ENCODE data around the gene HOXB7. TPM values are rescaled to one million over a fixed set of nuclear protein-coding genes. Genes with fewer than 3 reads are reported as not detected.

The HOXB7 gene
- total RNA-seq, 2 donors from 2014 or later, result 0.82 TPM; not detected in 1

DNA sequence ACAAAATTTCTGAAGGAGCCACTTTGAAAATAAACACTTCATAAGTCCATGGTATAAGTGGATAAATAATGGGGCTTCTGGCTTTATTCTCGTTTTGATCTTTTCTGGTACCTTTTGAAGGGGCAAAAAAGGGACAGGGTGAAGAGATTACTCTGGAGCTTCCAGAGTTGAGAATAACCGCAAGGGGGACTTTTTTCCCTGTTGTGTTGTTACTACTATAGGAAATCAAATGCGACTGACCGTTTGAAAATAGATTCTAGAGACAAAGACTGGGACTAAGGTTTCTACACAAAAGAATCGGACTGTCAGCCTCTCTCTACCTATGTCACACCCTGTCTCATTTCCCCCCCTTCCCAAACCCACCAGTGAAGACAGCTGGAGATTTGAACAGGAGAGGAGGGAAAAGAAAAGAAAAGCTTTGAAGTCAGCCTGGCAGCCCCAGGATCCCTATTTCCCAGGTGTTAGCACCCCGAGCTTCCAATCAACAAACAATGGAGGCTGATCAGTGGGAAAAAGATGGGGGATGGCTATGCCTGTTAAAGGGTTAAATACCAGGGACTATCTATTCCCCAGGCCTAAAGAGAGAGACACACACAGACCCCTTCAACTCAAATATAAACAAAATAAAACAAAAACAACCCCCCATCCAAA, 41.0 kb downstream of the HOXB7 start:
- peaks cover 10% of the 10 kb centered on the region for H3K4me1 Mint-ChIP-seq
- DNase-seq (no peak), ATAC-seq (no peak)
- H3K4me3 Mint-ChIP-seq, result no peak overlapping the region
- H3K36me3 Mint-ChIP-seq (ENCODE audit: low read depth), result peaks cover 3% of the 10 kb centered on the region
- no peak overlapping the region for H3K27ac Mint-ChIP-seq
- no peaks in the 10 kb centered on the region for H3K9me3 ChIP-seq (ENCODE audit: control insufficient read depth, low read length, poor library complexity, severe bottlenecking)
- peaks cover 6% of the 10 kb centered on the region for H3K27me3 Mint-ChIP-seq

DNA sequence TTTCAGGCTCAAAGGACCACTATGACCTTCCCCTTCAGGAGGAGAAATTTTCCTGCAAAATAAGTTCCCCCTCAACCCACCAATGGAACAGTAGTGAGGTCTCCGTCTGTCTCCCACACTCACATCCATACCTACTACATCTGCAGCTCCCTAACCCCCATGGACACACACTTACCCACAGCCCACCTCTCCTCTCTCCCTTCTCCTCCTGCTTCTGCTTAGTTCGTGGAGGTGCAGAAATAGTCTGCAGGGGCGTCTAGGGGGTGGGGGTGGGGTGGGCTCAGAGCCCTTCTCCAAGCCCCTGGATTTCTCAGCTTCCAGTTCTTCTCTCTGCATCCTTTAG, 41.6 kb downstream of the HOXB7 start:
- no peak for ATAC-seq

DNA sequence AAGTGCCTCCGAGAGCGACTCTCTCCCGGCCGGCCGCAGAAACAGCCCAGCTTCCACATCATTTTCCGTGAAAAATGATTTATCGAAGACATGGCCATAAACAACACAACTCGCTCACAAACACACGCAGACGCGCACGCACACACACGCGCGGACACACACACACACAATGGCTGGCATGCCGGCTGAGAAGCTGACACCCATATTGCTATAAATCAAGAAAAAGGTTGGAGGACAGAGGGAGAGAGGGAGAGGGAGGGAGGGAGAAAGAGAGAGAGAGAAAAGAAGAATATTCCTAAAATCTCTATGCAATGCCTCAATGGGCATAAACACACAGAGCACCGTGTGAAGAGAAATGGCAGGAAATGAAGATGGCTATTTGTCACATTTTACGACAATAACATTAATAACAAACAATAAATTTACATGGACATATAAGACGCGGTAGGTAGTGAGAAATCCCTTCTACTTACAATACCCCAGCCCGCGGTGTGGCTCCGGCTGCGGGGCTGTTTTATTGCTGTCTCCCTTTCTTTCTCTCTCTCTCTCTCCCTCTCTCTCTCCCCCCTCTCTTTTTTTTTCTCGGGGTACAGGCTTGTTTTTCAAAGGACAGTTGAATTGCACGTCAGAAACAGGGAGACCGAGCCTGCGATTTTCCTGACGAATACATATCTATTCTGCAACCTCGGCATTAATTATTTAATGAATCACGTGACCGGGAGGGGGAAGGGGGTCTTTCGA, 42.1 kb downstream of the HOXB7 start:
- Mint-ChIP-seq H3K4me1 (peaks cover 10% of the 10 kb centered on the region), H3K27me3 (peaks cover 8% of the 10 kb centered on the region), H3K27ac (no peak overlapping the region), H3K36me3 (ENCODE audit: low read depth) (peaks cover 3% of the 10 kb centered on the region), H3K4me3 (peak overlapping the region; percentile 33)
- ATAC-seq (no peak), DNase-seq (no peak)
- no peaks in the 10 kb centered on the region for H3K9me3 ChIP-seq (ENCODE audit: control insufficient read depth, low read length, poor library complexity, severe bottlenecking)

More for the DNA sequence above, 41.6 kb downstream of the HOXB7 start:
- Mint-ChIP-seq H3K4me3 (no peak overlapping the region), H3K4me1 (peaks cover 10% of the 10 kb centered on the region), H3K36me3 (ENCODE audit: low read depth) (peaks cover 3% of the 10 kb centered on the region), H3K27ac (no peak overlapping the region), H3K27me3 (peaks cover 6% of the 10 kb centered on the region)
- no peaks in the 10 kb centered on the region for H3K9me3 ChIP-seq (ENCODE audit: control insufficient read depth, low read length, poor library complexity, severe bottlenecking)
- DNase-seq, result no peak

DNA sequence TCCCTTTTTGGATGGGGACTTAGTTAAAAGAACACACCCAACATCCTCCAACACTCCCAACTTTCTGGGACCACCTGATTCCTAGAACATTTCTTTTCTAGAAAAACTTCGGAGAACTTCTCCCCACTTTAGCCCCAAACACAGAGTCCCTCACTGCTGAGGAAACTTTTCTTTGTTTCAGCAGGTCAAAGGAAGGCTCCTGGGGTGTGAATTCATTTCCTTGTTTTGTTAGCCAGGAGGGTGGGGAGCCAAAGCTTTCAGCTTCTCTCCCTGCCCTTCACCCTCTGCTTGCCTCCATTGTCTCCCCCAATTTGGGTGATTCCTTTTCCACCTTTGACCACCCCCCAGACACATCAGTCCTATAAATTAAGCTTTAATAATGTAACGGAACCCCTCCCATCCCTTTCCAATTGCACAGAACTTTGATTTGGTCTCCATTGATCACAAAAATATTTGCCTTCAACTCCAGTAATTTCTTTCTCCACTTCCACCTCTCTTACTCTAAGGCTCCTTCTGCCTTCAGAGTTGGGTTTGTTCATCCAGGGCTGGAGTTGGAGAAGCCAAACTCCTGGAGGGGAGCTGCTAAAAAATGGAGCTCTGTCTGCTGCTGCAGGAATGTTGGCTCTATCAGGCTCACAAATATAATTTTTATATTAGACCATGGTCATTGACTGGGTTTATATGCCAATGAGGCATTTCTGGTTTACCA, 43.0 kb downstream of the HOXB7 start:
- peak overlapping the region; percentile 33 for H3K4me3 Mint-ChIP-seq
- H3K27ac Mint-ChIP-seq, result no peak overlapping the region
- H3K4me1 Mint-ChIP-seq, result peaks cover 6% of the 10 kb centered on the region
- DNase-seq, result no peak
- H3K27me3 Mint-ChIP-seq, result peaks cover 16% of the 10 kb centered on the region
- H3K9me3 ChIP-seq (ENCODE audit: control insufficient read depth, low read length, poor library complexity, severe bottlenecking), result no peaks in the 10 kb centered on the region
- H3K36me3 Mint-ChIP-seq (ENCODE audit: low read depth), result peaks cover 3% of the 10 kb centered on the region
- ATAC-seq, result no peak

GRCh38 chr17:48567209-48567608, 43.6 kb downstream of the HOXB7 start:
- H3K9me3 ChIP-seq (ENCODE audit: control insufficient read depth, low read length, poor library complexity, severe bottlenecking), result no peaks in the 10 kb centered on the region
- H3K4me1 Mint-ChIP-seq, result peaks cover 8% of the 10 kb centered on the region
- H3K4me3 Mint-ChIP-seq, result no peak overlapping the region
- no peak for DNase-seq
- H3K36me3 Mint-ChIP-seq (ENCODE audit: low read depth), result peaks cover 3% of the 10 kb centered on the region
- no peak overlapping the region for H3K27ac Mint-ChIP-seq
- H3K27me3 Mint-ChIP-seq, result peaks cover 16% of the 10 kb centered on the region
- ATAC-seq, result no peak

GRCh38 chr17:48566717-48567116, 44.1 kb downstream of the HOXB7 start:
- Mint-ChIP-seq H3K4me3 (no peak overlapping the region), H3K36me3 (ENCODE audit: low read depth) (peaks cover under 1% of the 10 kb centered on the region), H3K27ac (no peak overlapping the region), H3K4me1 (peaks cover 11% of the 10 kb centered on the region), H3K27me3 (peaks cover 12% of the 10 kb centered on the region)
- ATAC-seq (no peak), DNase-seq (no peak)
- no peaks in the 10 kb centered on the region for H3K9me3 ChIP-seq (ENCODE audit: control insufficient read depth, low read length, poor library complexity, severe bottlenecking)

- H3K36me3 Mint-ChIP-seq (ENCODE audit: low read depth), result no peaks in the 10 kb centered on the region
- no peak for ATAC-seq
These were observed 44.7 kb downstream of the HOXB7 start for GRCh38 chr17:48565925-48566710.

DNA sequence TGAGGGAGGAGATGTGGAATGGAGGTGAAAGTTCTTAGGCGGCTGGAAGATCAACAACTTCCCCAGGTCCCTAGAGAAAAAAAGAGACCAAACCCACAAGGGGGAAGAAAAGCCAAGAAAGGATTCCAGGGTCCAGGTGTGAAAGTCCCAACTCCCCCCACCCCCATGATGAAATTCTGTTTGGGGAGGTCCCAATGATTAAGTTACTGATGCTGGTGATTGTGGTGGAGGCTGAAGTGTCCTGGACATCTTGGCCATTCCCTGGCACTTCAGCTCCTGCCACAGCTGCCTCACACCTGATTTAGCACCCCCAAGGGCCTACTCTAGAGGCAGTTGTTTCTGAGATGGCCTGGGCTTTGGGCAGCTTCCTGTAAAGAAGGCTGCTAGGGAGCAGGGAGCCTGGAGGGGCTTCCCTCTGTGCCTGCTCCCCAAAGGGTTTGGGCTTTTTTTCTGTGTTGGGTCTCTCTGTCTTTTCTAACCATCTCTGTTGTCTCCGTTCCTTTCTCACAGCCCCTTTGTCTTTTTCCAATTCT, 45.7 kb downstream of the HOXB7 start:
- H3K4me1 Mint-ChIP-seq, result peaks cover 17% of the 10 kb centered on the region
- DNase-seq (no peak), ATAC-seq (no peak)
- H3K36me3 Mint-ChIP-seq (ENCODE audit: low read depth), result no peaks in the 10 kb centered on the region
- H3K4me3 Mint-ChIP-seq, result no peak overlapping the region
- no peak overlapping the region for H3K27ac Mint-ChIP-seq
- H3K9me3 ChIP-seq (ENCODE audit: control insufficient read depth, low read length, poor library complexity, severe bottlenecking), result no peaks in the 10 kb centered on the region
- peaks cover 10% of the 10 kb centered on the region for H3K27me3 Mint-ChIP-seq

More at GRCh38 chr17:48565925-48566710, 44.7 kb downstream of the HOXB7 start:
- H3K4me3 Mint-ChIP-seq, result no peak overlapping the region
- peaks cover 17% of the 10 kb centered on the region for H3K4me1 Mint-ChIP-seq
- peaks cover 10% of the 10 kb centered on the region for H3K27me3 Mint-ChIP-seq
- H3K9me3 ChIP-seq (ENCODE audit: control insufficient read depth, low read length, poor library complexity, severe bottlenecking), result no peaks in the 10 kb centered on the region
- H3K27ac Mint-ChIP-seq, result no peak overlapping the region
- no peak for DNase-seq

DNA sequence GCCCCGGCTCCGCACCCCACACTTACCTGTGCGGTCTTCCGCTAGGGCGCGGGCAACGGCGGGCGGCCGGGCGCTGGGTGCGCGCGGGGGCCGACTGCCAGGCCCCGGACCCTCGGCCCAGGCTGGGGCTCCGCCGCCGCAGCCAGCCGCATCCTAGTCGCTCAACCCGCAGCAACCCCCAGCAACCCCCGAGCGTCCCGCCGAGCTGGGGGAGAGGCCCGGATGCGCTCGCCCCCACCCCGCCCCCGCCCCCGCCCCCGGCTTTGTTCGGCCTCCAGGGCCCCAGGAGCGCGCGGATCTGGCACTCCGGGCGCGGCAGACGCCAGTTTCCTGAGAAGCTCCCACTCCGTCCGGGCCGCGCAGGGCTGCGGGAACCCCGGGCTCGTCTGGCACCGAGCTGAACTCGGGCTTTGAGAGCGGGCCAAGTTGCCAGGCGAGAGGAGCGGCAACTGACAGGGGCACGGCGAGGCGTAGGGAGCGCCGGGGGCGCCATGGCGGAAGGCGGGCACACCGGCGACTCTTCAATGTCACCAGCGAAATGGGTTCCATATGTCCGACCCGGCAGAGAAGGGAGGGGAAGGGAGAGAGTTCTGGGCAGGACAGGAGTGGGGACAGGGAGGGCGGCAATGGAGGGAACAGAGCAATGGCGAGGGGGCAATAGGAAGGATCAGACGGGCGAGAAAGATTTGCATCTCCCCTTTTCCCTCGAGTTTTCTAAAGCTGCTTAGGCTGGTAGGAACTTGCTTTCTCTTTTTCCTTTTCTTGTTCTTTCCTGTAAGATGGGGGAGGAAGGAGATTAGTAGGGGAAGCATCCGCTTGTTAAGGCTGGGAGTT, 46.4 kb downstream of the HOXB7 start:
- H3K4me1 Mint-ChIP-seq, result peaks cover 17% of the 10 kb centered on the region
- ATAC-seq (no peak), DNase-seq (no peak)
- H3K4me3 Mint-ChIP-seq, result no peak overlapping the region
- H3K36me3 Mint-ChIP-seq (ENCODE audit: low read depth), result no peaks in the 10 kb centered on the region
- H3K9me3 ChIP-seq (ENCODE audit: control insufficient read depth, low read length, poor library complexity, severe bottlenecking), result no peaks in the 10 kb centered on the region
- H3K27ac Mint-ChIP-seq, result no peak overlapping the region
- H3K27me3 Mint-ChIP-seq, result peaks cover 13% of the 10 kb centered on the region

GRCh38 chr17:48563867-48564187, 47.0 kb downstream of the HOXB7 start:
- no peaks in the 10 kb centered on the region for H3K9me3 ChIP-seq (ENCODE audit: control insufficient read depth, low read length, poor library complexity, severe bottlenecking)
- peak overlapping the region; percentile 39 for H3K4me3 Mint-ChIP-seq
- peaks cover 17% of the 10 kb centered on the region for H3K4me1 Mint-ChIP-seq
- H3K27me3 Mint-ChIP-seq, result peaks cover 19% of the 10 kb centered on the region
- DNase-seq (no peak), ATAC-seq (no peak)
- peaks cover under 1% of the 10 kb centered on the region for H3K36me3 Mint-ChIP-seq (ENCODE audit: low read depth)
- no peak overlapping the region for H3K27ac Mint-ChIP-seq

DNA sequence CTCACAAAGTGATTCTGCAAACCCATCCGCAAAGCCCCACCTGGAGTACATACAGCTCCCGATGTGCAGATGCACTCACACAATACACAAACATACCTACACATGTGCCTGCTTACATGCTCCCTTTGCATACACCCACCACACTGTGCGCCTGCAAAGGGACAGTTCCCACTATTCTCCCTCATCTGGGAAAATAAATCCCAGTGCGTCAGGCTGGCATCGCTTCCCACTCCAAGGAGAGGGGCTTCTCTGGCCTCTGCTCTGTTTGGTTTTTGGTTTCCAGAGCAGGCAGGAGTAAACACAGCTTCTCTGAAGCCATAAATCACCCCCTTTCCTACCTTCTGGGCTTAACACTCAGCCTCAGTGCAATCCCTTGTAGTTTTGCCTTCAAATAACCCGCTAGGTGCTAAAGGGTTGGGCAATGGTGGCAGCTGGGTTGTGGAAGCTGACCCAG, 47.4 kb downstream of the HOXB7 start:
- H3K4me3 Mint-ChIP-seq, result peak overlapping the region; percentile 39
- H3K27ac Mint-ChIP-seq, result no peak overlapping the region
- H3K27me3 Mint-ChIP-seq, result peaks cover 23% of the 10 kb centered on the region
- peaks cover 3% of the 10 kb centered on the region for H3K36me3 Mint-ChIP-seq (ENCODE audit: low read depth)
- H3K4me1 Mint-ChIP-seq, result peaks cover 14% of the 10 kb centered on the region
- ATAC-seq, result no peak
- no peak for DNase-seq
- no peaks in the 10 kb centered on the region for H3K9me3 ChIP-seq (ENCODE audit: control insufficient read depth, low read length, poor library complexity, severe bottlenecking)

GRCh38 chr17:48562934-48563333, 47.9 kb downstream of the HOXB7 start:
- peaks cover 28% of the 10 kb centered on the region for H3K27me3 Mint-ChIP-seq
- DNase-seq (no peak), ATAC-seq (no peak)
- no peak overlapping the region for H3K4me3 Mint-ChIP-seq
- no peak overlapping the region for H3K27ac Mint-ChIP-seq
- no peaks in the 10 kb centered on the region for H3K9me3 ChIP-seq (ENCODE audit: control insufficient read depth, low read length, poor library complexity, severe bottlenecking)
- H3K36me3 Mint-ChIP-seq (ENCODE audit: low read depth), result peaks cover 3% of the 10 kb centered on the region
- H3K4me1 Mint-ChIP-seq, result peaks cover 11% of the 10 kb centered on the region
